HEK293T (cell line): ENCODE measurements around the gene ANKRD33B.

Experiments used
- CTCF ChIA-PET: fragments of 350-600 bp; formaldehyde crosslinking; extraction: SDS; loops from one replicate; lab custom pipeline; 2021; ENCODE audit warnings: antibody characterized with exemption, inconsistent platforms; lab: Yijun Ruan, JAX
- POLR2A ChIA-PET: fragments of 350-600 bp; formaldehyde crosslinking; extraction: SDS; loops from one replicate; lab custom pipeline; 2020; ENCODE audit warnings: antibody characterized with exemption, inconsistent platforms; lab: Yijun Ruan, JAX
- DNase-seq: peaks from one replicate; pipeline ENCODE4 v3.0.0; 2012; ENCODE audit warnings: mixed read lengths; ENCODE audit errors: extremely low spot score
- ARNT ChIP-seq: fragments of 450-650 bp; IDR thresholded peaks from 2 replicates; pipeline ENCODE4 v1.6.1; 2017; ENCODE audit warnings: mild to moderate bottlenecking
- BHLHE40 ChIP-seq: fragments of 450-650 bp; IDR thresholded peaks from 2 replicates; pipeline ENCODE4 v1.6.1; 2016; ENCODE audit warnings: mild to moderate bottlenecking, moderate library complexity, borderline replicate concordance
- CTBP1 ChIP-seq: fragments of 450-650 bp; IDR thresholded peaks from 2 replicates; pipeline ENCODE4 v1.6.1; 2016; ENCODE audit warnings: borderline replicate concordance
- ELF4 ChIP-seq: fragments of 450-650 bp; IDR thresholded peaks from 2 replicates; pipeline ENCODE4 v1.6.1; 2017; ENCODE audit warnings: antibody characterized with exemption
- FOXA1 ChIP-seq: fragments of 450-650 bp; IDR thresholded peaks from 2 replicates; pipeline ENCODE4 v1.6.1; 2016; ENCODE audit warnings: mild to moderate bottlenecking
- FOXK2 ChIP-seq: fragments of 450-650 bp; IDR thresholded peaks from 2 replicates; pipeline ENCODE4 v1.6.1; 2016; ENCODE audit warnings: mild to moderate bottlenecking
- FOXM1 ChIP-seq: fragments of 450-650 bp; IDR thresholded peaks from 2 replicates; pipeline ENCODE4 v1.6.1; 2017; ENCODE audit warnings: mild to moderate bottlenecking, borderline replicate concordance
- HDGF ChIP-seq: fragments of 450-650 bp; IDR thresholded peaks from 2 replicates; pipeline ENCODE4 v1.6.1; 2017; ENCODE audit warnings: antibody characterized with exemption, borderline replicate concordance
- L3MBTL2 ChIP-seq: fragments of 450-650 bp; conservative IDR thresholded peaks from 2 replicates; pipeline ENCODE4 v1.6.1; 2016; ENCODE audit warnings: mild to moderate bottlenecking
- LEF1 ChIP-seq: fragments of 450-650 bp; IDR thresholded peaks from 2 replicates; pipeline ENCODE4 v1.6.1; 2017; ENCODE audit warnings: mild to moderate bottlenecking, borderline replicate concordance
- NFRKB ChIP-seq: fragments of 450-650 bp; IDR thresholded peaks from 2 replicates; pipeline ENCODE4 v1.6.1; 2016; ENCODE audit warnings: mild to moderate bottlenecking, moderate library complexity
- SP1 ChIP-seq: fragments of 450-650 bp; IDR thresholded peaks from 2 replicates; pipeline ENCODE4 v1.6.1; 2017
- SUZ12 ChIP-seq: fragments of 450-650 bp; IDR thresholded peaks from 2 replicates; pipeline ENCODE4 v1.6.1; 2016; ENCODE audit warnings: mild to moderate bottlenecking
- TARDBP ChIP-seq: fragments of 450-650 bp; IDR thresholded peaks from 2 replicates; pipeline ENCODE4 v1.6.1; 2016
- ZNF384 ChIP-seq: fragments of 450-650 bp; IDR thresholded peaks from 2 replicates; pipeline ENCODE4 v1.6.1; 2016
- TF ChIP-seq, protein P1 (sequence below): fragments of 450-650 bp; IDR thresholded peaks from 2 replicates; pipeline ENCODE4 v1.6.1; 2016

The ANKRD33B gene

DNA sequence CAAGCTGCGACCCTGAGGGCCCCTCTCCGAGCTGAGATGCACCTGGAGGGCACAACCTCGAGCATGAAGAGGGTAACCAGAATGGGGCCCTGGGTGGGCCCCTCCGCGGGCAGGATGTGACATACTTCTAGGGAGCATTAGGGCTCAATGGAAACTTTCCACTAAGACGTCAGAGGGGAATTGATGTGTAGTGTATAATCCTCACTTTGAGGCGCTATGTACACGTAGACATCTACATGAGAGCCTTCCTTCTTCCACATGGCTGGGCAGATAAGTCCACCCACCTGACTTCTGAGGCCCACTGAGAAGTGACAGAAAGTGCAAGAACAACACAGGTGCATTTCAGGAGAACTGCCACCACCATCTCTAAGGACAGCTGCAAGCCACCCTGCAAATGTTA is 136.1 kb downstream of the ANKRD33B start:
- ChIA-PET CTCF (no interaction called here), POLR2A (interaction anchor here (1.2 kb wide), 1 partner anchor 10 kb away, joined by 3 read pairs; no protein-coding TSS in a partner anchor)
- no peak for TF ChIP-seq ZNF384
- DNase-seq: no peak

DNA sequence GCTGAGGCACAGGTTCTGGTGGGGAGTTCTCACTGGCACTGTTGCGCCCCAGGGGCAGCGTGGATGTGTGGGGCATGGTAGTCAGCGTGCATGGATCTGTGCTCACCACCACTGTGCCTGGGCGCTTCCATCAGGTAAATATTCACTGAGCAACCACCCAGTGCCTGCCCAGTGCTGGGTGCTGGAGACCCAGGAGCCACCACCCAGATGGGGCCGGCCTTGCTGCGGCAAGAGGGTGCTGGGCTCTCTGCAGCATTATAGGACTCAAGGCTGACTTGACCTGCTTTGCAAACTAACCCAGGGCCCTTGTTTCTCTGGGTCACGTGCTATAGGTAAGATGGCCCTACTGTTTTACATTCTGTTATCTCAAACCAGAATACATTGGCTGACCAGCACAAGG is 136.6 kb downstream of the ANKRD33B start:
- no peak for DNase-seq
- CTCF ChIA-PET: no interaction called here
- POLR2A ChIA-PET: no interaction called here
- TF ChIP-seq FOXK2: no peak
- TF ChIP-seq ARNT: no peak
- no peak for TF ChIP-seq TARDBP
- no peak for TF ChIP-seq HDGF
- no peak for TF ChIP-seq FOXA1
- no peak for TF ChIP-seq SP1
- no peak for TF ChIP-seq ELF4
- TF ChIP-seq NFRKB: no peak
- TF ChIP-seq BHLHE40: no peak
- TF ChIP-seq, protein P1, sequence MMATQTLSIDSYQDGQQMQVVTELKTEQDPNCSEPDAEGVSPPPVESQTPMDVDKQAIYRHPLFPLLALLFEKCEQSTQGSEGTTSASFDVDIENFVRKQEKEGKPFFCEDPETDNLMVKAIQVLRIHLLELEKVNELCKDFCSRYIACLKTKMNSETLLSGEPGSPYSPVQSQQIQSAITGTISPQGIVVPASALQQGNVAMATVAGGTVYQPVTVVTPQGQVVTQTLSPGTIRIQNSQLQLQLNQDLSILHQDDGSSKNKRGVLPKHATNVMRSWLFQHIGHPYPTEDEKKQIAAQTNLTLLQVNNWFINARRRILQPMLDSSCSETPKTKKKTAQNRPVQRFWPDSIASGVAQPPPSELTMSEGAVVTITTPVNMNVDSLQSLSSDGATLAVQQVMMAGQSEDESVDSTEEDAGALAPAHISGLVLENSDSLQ: no peak

DNA sequence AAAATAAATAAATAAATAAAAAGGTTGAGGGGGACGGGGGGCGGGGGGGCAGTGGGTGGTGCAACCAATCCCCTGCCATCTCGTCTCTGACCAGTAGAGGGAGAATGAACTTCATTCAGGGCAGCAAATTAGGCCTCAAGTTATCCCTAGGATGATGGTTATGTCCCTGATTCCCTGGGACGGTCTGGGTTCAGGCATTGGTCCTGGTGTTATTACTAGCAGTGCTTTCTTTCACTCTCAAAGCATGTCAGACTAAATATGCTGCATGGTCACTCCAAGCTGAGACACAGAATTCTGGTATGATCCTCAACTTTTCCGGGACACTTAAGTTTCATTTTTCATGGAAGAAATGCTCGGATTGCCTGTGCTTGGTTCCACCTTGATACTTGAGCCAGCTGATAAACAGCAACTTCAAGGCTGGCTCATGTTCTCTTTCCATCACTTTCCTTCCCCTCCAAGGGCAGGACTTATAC is 137.7 kb downstream of the ANKRD33B start:
- TF ChIP-seq FOXA1: no peak
- POLR2A ChIA-PET: no interaction called here
- CTCF ChIA-PET: interaction anchor here (0.6 to 1.0 kb wide), 3 partner anchors 16 to 122 kb away, joined by 3 to 4 read pairs (median 3); no protein-coding TSS in a partner anchor
- peak; percentile 57 for DNase-seq

DNA sequence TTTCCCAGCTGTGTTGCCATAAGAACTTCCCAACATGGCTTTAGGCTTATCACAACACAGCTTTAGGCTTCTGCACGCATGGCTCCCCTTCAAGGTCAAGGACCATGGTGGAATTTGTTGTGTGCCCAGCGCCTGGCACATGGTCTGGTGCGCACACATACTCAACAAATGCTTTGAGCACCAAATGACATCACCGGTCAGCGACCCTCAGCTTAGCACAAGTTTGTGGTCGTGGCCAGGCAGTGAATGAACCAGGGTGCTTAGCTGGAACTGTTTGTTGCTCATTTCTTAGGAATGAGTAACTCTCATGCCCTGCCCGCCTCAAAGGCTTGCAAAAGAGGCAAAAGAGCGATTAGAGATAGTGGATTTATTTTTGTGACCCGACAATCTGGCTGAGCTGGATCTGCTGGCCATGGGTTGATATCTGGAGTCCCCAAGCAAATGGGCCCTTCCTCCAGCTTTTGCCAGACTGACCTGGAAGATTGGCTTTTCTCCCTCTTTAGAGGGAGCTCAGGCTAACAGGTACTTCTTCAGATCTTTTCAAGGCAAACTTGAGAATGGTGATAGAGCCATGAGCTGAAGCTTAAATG is 138.3 kb downstream of the ANKRD33B start:
- ChIA-PET POLR2A (no interaction called here), CTCF (interaction anchor here (0.6 to 1.1 kb wide), 5 partner anchors 12 to 249 kb away, joined by 3 to 5 read pairs (median 3); no protein-coding TSS in a partner anchor)
- no peak for TF ChIP-seq FOXM1
- no peak for TF ChIP-seq BHLHE40
- TF ChIP-seq TARDBP: no peak
- no peak for TF ChIP-seq ARNT
- no peak for TF ChIP-seq FOXA1
- DNase-seq: no peak

DNA sequence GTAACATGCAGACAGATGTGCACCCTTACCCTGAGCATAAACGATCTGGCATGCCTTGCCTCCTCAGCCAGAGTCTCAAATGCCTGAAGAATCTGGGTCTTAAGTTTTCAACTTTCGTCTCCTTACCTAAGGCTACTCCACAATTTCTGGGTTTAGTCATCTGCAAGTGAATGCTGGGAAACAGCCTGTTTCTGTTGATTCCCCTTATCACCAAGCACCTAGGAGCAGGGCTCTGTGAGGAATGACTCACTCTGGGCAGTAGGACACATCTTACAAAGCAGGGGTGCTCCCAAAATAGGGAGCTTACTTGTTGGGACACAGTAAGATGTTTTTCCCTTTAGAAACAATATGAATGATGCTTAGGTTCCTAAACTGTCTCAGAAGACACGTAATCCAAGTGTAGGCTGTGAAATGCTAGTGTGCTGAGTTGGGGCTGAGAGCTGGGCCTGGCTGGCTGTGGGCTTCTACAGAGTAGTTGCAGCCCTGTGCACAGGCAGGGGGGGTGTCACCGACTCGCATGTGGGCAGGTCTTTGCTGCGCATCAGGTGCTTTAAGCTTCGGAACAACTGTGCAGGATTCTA is 139.1 kb downstream of the ANKRD33B start:
- CTCF ChIA-PET: interaction anchor here (1.0 to 1.1 kb wide), 3 partner anchors 13 to 250 kb away, joined by 3 to 5 read pairs (median 3); no protein-coding TSS in a partner anchor
- TF ChIP-seq HDGF (no peak), SUZ12 (no peak), FOXA1 (no peak), ELF4 (no peak), LEF1 (no peak), ZNF384 (no peak), FOXM1 (no peak), SP1 (no peak), BHLHE40 (no peak), L3MBTL2 (no peak), TARDBP (no peak), ARNT (no peak), NFRKB (no peak), FOXK2 (no peak), CTBP1 (no peak)
- TF ChIP-seq, protein P1: no peak
- DNase-seq: no peak
- POLR2A ChIA-PET: interaction anchor here (1.1 kb wide), 1 partner anchor 9 kb away, joined by 3 read pairs; no protein-coding TSS in a partner anchor

DNA sequence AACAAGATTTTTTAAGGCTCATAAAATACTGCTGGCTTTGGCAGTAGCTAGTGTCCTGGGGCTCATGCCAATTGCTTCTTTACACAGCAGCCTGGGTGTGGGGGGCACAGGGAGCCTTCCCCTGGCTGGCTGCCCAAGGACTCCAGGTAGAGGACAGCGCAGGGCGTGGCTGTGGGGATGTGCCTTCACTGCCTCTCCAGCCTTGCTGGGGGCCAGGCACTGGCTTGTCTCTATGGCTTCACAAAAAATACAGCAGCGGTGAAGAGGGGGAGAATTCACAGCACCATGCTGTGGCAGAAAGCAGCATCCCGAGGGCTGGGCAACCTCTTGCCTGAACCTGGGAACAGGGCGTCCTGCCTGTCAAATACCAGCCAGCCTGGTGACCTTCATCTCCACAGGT is 139.8 kb downstream of the ANKRD33B start:
- CTCF ChIA-PET: no interaction called here
- POLR2A ChIA-PET: interaction anchor here (1.1 kb wide), 1 partner anchor 10 kb away, joined by 3 read pairs; no protein-coding TSS in a partner anchor
- no peak for TF ChIP-seq L3MBTL2
- TF ChIP-seq ARNT: no peak
- no peak for TF ChIP-seq HDGF
- TF ChIP-seq NFRKB: no peak
- TF ChIP-seq BHLHE40: no peak
- TF ChIP-seq ELF4: no peak
- no peak for TF ChIP-seq ZNF384
- no peak for TF ChIP-seq FOXM1
- no peak for TF ChIP-seq SUZ12
- DNase-seq: no peak

DNA sequence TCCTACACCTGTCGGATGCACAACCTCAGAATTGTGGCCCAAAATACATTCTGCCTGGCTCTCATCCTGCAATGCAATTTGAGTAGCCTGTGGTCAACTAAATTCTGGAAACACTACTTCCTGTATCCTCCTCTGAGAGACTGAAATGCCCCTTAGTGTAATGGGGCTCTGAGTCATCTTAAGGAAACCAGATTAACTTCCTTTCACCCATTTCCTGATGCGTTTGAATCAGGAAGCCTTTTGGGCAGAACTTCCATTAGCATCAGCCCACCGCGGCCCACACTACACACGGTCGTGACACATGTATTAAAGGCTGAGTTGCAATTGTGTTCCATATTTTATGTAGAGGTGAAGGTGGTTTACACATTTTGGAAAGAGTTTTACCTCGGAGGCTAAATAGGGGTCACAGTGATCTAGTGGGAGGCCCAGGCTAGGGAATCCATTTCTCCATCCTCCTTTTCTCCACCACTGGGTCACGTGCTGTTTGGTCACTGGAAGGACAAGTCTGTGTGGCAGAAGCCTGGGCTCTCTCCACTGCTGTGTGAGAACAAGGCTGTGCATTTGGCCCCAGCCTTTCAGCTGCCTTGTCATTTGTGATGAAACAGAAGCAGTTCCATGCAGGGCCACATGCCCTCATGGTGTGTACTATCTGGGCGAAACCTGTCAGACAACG is 141.2 kb downstream of the ANKRD33B start:
- no peak for DNase-seq
- no peak for TF ChIP-seq ARNT
- TF ChIP-seq L3MBTL2: no peak
- no peak for TF ChIP-seq FOXK2
- no peak for TF ChIP-seq BHLHE40
- TF ChIP-seq FOXM1: no peak
- TF ChIP-seq ZNF384: no peak
- TF ChIP-seq HDGF: no peak
- TF ChIP-seq, protein P1: no peak
- no peak for TF ChIP-seq LEF1
- TF ChIP-seq FOXA1: no peak
- TF ChIP-seq CTBP1: no peak
- no peak for TF ChIP-seq NFRKB
- TF ChIP-seq SP1: no peak
- TF ChIP-seq ELF4: no peak
- no peak for TF ChIP-seq TARDBP
- TF ChIP-seq SUZ12: no peak
- ChIA-PET POLR2A (no interaction called here), CTCF (interaction anchor here (0.5 kb wide), 1 partner anchor 10 kb away, joined by 3 read pairs; no protein-coding TSS in a partner anchor)
